ENCODE measurements around the gene CHMP4B. TPM values are rescaled to one million over a fixed set of nuclear protein-coding genes. Genes with fewer than 3 reads are reported as not detected.

CHMP4B gene
- total RNA-seq, 4 donors from 2014 or later, result 93.4 to 118 (median 112) TPM

DNA sequence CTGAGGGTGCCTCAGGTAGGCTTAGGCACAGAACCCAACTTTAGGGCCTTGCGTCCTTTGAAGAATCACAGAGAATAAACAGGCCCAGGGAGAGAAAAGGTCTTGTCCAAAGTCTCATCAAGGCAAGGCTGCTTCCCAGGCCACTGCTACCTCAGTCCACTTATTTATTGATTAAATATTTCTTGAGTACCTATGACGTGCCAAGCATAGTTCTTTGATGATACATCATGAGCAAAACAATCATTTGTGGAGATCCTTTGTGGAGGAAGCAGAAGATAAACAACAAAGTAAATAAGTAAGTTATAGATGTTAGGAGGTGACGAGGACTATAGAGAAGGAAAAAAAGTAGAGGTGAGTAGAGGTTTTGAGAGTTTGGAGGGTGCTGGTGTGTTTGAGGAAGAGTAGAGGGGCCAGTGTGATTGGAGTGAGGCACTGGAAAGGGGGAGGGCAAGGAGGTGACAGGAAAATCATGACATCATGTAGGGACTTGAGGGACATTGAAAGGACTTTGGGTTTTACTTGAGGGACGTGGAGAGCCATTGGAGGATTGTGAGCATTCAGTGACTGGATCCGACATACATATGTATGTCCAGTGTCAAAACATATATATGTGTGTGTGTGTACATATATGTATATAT lies 14.1 kb upstream of the CHMP4B start:
- ATAC-seq, result no peak
- Histone ChIP-seq H3K4me1 (peaks cover 0 to 9% (median 0%) of the 10 kb centered on the region in 3 donors), H3K36me3 (no peaks in the 10 kb centered on the region), H3K27ac (no peak overlapping the region), H3K9me3 (no peaks in the 10 kb centered on the region), H3K27me3 (no peaks in the 10 kb centered on the region), H3K4me3 (no peak overlapping the region)
- no peak for TF ChIP-seq EP300 (IDR thresholded peaks at IDR 0.05)
- TF ChIP-seq POLR2A (IDR thresholded peaks at IDR 0.05), result no peak
- no peak for TF ChIP-seq POLR2AphosphoS5 (IDR thresholded peaks at IDR 0.05)
- TF ChIP-seq, protein P1, sequence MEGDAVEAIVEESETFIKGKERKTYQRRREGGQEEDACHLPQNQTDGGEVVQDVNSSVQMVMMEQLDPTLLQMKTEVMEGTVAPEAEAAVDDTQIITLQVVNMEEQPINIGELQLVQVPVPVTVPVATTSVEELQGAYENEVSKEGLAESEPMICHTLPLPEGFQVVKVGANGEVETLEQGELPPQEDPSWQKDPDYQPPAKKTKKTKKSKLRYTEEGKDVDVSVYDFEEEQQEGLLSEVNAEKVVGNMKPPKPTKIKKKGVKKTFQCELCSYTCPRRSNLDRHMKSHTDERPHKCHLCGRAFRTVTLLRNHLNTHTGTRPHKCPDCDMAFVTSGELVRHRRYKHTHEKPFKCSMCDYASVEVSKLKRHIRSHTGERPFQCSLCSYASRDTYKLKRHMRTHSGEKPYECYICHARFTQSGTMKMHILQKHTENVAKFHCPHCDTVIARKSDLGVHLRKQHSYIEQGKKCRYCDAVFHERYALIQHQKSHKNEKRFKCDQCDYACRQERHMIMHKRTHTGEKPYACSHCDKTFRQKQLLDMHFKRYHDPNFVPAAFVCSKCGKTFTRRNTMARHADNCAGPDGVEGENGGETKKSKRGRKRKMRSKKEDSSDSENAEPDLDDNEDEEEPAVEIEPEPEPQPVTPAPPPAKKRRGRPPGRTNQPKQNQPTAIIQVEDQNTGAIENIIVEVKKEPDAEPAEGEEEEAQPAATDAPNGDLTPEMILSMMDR (IDR thresholded peaks at IDR 0.05), result no peak
- 85 to 92% methylated on average over 2 to 5 of the region's 5 CpGs for WGBS, 2 donors (ENCODE audit: low coverage in 1 of 2)

DNA sequence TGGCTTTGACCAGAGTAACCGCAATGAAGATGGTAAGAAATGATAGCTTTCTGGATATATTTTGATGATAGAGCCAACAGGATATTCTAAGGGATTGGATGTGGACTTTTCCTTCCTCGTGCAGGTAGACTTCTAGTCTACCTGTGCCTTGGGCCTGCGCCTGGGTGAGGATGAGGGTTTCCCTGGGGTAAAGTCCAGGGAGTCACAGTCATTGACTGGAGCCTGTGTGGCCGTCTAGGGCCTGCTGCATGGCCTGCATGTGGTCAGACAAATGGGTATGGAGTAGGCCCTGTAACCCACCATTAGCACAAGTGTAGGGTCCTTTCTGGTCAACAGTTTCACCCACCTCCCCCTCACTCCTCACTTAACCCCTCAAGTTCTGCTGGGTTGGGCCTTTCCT lies 12.7 kb upstream of the CHMP4B start:
- H3K9me3 ChIP-seq, result no peaks in the 10 kb centered on the region
- H3K4me1 ChIP-seq, result peaks cover 0 to 5% (median 0%) of the 10 kb centered on the region in 3 donors
- 80 to 94% methylated on average over 2 to 3 of the region's 4 CpGs for WGBS, 2 donors (ENCODE audit: low coverage in 1 of 2)
- ATAC-seq, result no peak
- TF ChIP-seq EP300 (IDR thresholded peaks at IDR 0.05), result no peak
- no peak for TF ChIP-seq POLR2AphosphoS5 (IDR thresholded peaks at IDR 0.05)
- TF ChIP-seq, protein P1 (IDR thresholded peaks at IDR 0.05), result no peak
- TF ChIP-seq POLR2A (IDR thresholded peaks at IDR 0.05), result no peak
- H3K27ac ChIP-seq, result no peak overlapping the region
- no peaks in the 10 kb centered on the region for H3K36me3 ChIP-seq
- no peaks in the 10 kb centered on the region for H3K27me3 ChIP-seq
- no peak overlapping the region for H3K4me3 ChIP-seq

DNA sequence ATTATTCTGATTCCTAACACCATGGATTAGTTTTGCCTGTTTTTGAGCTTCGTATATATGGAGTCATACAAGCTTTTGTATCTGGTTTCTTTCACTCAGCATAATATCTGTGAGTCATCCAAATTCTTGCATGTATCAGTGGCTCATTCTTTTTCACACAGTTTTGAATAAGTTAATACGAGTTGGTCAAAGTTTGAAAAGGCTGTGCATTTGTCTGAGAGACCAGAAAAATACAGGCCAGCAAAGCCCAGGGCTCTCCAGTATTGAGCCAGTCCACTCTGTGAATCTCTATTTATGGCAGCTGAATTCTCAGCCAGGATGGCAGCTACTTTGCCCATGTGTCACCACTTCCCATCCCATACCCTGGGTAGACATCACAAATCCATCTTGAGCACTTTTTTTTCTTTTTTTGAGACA lies 7.2 kb upstream of the CHMP4B start:
- ATAC-seq, result no peak
- TF ChIP-seq POLR2A (IDR thresholded peaks at IDR 0.05), result no peak
- TF ChIP-seq POLR2AphosphoS5 (IDR thresholded peaks at IDR 0.05), result peak; percentile 61
- Histone ChIP-seq H3K4me3 (no peak overlapping the region), H3K4me1 (no peaks in the 10 kb centered on the region), H3K27ac (peak overlapping the region in 2 of 4 donors; percentile 22 to 70), H3K9me3 (no peaks in the 10 kb centered on the region), H3K36me3 (no peaks in the 10 kb centered on the region), H3K27me3 (no peaks in the 10 kb centered on the region)
- 18 to 47% methylated on average over 2 of the region's 2 CpGs for WGBS, 2 donors (ENCODE audit: low coverage in 1 of 2)

DNA sequence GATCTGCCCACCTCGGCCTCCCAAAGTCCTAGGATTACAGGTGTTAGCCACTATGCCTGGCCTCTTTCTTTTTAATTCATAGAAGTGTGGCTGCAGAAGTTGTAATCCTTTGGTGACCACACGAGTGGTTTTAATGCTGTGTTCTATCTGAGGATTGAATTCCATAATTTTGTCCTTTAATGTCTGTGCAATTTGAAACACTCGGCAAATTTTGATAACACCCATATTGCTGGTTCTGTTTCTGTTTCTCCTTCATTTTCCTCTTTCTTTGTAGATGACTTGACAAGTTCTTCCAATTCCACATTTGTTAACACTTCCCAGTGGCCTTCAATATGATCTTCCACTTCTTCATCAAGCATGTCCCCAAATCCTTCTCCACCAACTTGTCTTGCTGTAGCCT lies 2.8 kb upstream of the CHMP4B start:
- Histone ChIP-seq H3K27me3 (no peaks in the 10 kb centered on the region), H3K36me3 (no peaks in the 10 kb centered on the region), H3K4me3 (no peak overlapping the region), H3K4me1 (peaks cover 2 to 19% (median 9%) of the 10 kb centered on the region in 3 donors), H3K27ac (no peak overlapping the region), H3K9me3 (no peaks in the 10 kb centered on the region)
- TF ChIP-seq, protein P1 (IDR thresholded peaks at IDR 0.05), result no peak
- no peak for TF ChIP-seq EP300 (IDR thresholded peaks at IDR 0.05)
- TF ChIP-seq POLR2AphosphoS5 (IDR thresholded peaks at IDR 0.05), result no peak
- TF ChIP-seq POLR2A (IDR thresholded peaks at IDR 0.05), result no peak
- 88 to 89% methylated on average over 3 of the region's 3 CpGs for WGBS, 2 donors (ENCODE audit: low coverage in 1 of 2)
- ATAC-seq, result no peak

DNA sequence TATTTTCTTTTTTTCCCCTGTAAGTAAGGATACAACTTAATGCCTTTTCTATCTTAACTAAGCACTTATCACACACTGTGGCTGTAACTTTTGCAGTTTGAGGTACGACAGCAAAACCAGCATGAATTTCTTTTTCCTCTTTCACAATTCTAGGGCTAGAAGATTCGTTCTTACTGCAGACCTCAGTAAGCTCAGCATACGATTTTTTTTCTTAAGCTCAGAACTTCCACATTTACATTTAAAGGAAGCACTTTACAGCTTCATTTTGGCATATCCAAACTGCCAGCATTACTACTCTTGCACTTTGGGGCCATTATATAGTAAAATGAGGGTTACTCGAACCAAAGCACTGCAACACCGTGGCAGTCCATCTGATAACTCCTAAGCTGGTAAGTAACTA lies 889 bp upstream of the CHMP4B start:
- H3K27ac ChIP-seq, result no peak overlapping the region
- H3K27me3 ChIP-seq, result no peaks in the 10 kb centered on the region
- peaks cover 4 to 38% (median 15%) of the 10 kb centered on the region in 3 donors for H3K4me1 ChIP-seq
- H3K4me3 ChIP-seq, result no peak overlapping the region
- H3K36me3 ChIP-seq, result no peaks in the 10 kb centered on the region
- no peak for ATAC-seq
- TF ChIP-seq POLR2A (IDR thresholded peaks at IDR 0.05) (no peak), POLR2AphosphoS5 (IDR thresholded peaks at IDR 0.05) (no peak), EP300 (IDR thresholded peaks at IDR 0.05) (no peak)
- TF ChIP-seq, protein P1 (IDR thresholded peaks at IDR 0.05), result no peak
- WGBS, 2 donors (ENCODE audit: low coverage in 1 of 2), result 49% methylated on average over 2 to 5 of the region's 5 CpGs
- H3K9me3 ChIP-seq, result no peaks in the 10 kb centered on the region
